ENCODE measurements around the gene MYO5B.
A peak's percentile ranks its signal among the peaks of the same experiment; 100 is the strongest.

The MYO5B gene

DNA sequence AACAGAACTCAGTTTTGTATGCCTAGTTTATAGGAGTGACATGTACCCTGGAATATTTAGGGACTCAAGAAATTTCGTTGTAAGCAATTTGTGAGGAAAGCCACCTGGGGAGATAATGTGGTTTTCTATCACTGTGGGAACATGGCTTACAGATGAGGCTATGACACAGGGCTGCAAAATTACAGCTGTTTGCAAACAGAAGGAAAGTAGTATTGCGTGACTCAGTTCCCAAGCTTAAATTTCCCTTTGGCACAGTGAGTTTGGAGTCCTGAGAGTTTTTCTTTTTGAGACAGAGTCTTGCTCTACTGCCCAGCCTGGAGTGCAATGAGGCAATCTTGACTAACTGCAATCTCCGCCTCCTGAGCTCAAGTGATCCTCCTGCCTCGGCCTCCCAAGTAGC, 149.8 kb downstream of the MYO5B start:
- Histone ChIP-seq H3K27me3 (replicated peaks) (no peaks in the 10 kb centered on the region), H3K4me3 (ENCODE audit: low read depth, low read length) (no peak overlapping the region), H3K27ac (no peak overlapping the region), H3K36me3 (replicated peaks) (no peaks in the 10 kb centered on the region)
- in situ Hi-C loops (cut with HindIII; ENCODE audit: low pct_ligation_motif_present, low sequenced_read_pairs) = no loop called here
- TF ChIP-seq, protein P1, sequence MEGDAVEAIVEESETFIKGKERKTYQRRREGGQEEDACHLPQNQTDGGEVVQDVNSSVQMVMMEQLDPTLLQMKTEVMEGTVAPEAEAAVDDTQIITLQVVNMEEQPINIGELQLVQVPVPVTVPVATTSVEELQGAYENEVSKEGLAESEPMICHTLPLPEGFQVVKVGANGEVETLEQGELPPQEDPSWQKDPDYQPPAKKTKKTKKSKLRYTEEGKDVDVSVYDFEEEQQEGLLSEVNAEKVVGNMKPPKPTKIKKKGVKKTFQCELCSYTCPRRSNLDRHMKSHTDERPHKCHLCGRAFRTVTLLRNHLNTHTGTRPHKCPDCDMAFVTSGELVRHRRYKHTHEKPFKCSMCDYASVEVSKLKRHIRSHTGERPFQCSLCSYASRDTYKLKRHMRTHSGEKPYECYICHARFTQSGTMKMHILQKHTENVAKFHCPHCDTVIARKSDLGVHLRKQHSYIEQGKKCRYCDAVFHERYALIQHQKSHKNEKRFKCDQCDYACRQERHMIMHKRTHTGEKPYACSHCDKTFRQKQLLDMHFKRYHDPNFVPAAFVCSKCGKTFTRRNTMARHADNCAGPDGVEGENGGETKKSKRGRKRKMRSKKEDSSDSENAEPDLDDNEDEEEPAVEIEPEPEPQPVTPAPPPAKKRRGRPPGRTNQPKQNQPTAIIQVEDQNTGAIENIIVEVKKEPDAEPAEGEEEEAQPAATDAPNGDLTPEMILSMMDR (IDR thresholded peaks at IDR 0.05; ENCODE audit: low read depth, low read length, missing control alignments) = no peak
- DNase-seq = no peak

DNA sequence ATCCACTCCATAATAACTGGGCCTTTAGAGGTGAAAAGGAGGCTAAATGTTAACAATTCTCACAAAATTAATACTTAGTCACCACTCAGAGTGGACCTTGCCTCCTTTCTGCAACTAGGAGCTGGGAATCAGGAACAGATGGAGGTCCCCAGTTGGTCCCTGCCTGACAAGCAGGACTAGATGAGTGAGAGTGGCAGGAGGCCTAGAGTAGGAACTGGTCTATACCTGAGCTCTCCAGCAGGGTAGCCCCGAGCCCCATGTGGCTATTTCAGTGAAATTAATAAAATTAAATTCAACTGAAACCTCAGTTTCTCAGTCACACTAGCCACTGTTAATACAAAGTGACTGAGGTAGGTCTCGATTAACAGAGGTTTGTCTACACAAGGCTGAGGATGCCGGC, 150.5 kb downstream of the MYO5B start:
- in situ Hi-C loops (cut with HindIII; ENCODE audit: low pct_ligation_motif_present, low sequenced_read_pairs) = no loop called here
- Histone ChIP-seq H3K4me3 (ENCODE audit: low read depth, low read length) (no peak overlapping the region), H3K27me3 (replicated peaks) (no peaks in the 10 kb centered on the region), H3K36me3 (replicated peaks) (no peaks in the 10 kb centered on the region), H3K27ac (no peak overlapping the region)
- TF ChIP-seq, protein P1 (IDR thresholded peaks at IDR 0.05; ENCODE audit: low read depth, low read length, missing control alignments) = peak; percentile 11
- no peak for DNase-seq

DNA sequence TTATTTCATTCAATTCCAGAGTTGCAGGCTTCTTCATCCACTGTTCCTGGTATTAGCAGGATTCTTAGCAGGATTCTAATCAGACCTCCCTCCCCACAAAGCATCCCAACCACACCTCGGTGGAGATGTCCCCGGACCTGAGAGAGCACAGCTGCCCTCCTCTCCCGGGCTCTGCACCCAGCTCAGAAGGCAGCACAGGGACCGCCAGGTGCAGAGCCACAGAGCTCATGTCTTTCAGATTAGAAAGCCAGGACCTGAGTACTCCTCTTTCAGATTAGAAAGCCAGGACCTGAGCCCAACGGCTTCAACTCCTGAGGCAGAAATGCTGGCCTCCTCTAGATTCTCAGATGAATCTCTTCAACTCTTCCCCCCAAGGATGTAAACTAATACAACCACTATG, 152.3 kb downstream of the MYO5B start:
- no peaks in the 10 kb centered on the region for H3K27me3 ChIP-seq (replicated peaks)
- TF ChIP-seq, protein P1 (IDR thresholded peaks at IDR 0.05; ENCODE audit: low read depth, low read length, missing control alignments) = no peak
- no peak for DNase-seq
- no peaks in the 10 kb centered on the region for H3K36me3 ChIP-seq (replicated peaks)
- in situ Hi-C loops (cut with HindIII; ENCODE audit: low pct_ligation_motif_present, low sequenced_read_pairs) = no loop called here
- H3K4me3 ChIP-seq (ENCODE audit: low read depth, low read length) = no peak overlapping the region
- no peak overlapping the region for H3K27ac ChIP-seq

DNA sequence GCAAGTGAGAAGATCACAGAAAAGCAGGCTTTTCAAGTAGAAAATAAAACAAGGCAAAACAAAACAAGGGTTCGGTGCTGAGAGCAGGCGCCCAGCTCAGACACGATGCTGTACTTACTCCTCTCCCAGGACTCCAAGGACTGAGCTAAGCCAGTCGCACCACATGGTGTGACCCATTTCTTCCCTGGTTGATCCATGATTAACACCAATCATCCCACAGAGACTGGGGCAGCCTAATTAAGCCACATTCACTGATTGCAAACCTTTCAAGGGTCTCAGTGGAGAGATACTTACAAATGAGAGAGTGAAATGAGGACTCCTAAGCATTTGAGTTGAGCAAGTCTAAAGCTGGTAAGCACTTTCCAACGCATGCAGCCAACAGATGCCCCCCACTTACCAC, 155.2 kb downstream of the MYO5B start:
- Histone ChIP-seq H3K36me3 (replicated peaks) (no peaks in the 10 kb centered on the region), H3K27ac (no peak overlapping the region), H3K4me3 (ENCODE audit: low read depth, low read length) (no peak overlapping the region), H3K27me3 (replicated peaks) (no peaks in the 10 kb centered on the region)
- no peak for DNase-seq
- in situ Hi-C loops (cut with HindIII; ENCODE audit: low pct_ligation_motif_present, low sequenced_read_pairs) = no loop called here
- TF ChIP-seq, protein P1 (IDR thresholded peaks at IDR 0.05; ENCODE audit: low read depth, low read length, missing control alignments) = no peak

DNA sequence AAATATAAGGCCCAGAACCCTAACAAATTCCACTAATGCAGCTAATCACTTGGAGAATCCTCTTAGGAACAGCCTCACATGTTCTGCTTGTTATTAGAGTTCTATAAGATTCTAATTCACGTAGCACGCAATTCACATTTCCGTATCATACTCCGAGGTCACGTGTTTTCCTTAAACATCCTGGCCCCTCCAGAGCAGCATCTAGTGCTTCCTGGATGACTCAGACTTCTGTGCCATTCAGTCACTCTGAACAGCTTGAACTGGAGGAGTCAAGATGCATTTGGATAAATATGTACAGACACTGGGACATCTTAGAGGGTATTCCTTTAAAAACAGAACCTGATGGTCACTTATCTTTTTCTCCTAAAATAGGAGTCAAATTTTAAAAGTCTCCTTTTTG, 156.5 kb downstream of the MYO5B start:
- DNase-seq = peak; percentile 51
- in situ Hi-C loops (cut with HindIII; ENCODE audit: low pct_ligation_motif_present, low sequenced_read_pairs) = no loop called here
- H3K27me3 ChIP-seq (replicated peaks) = no peaks in the 10 kb centered on the region
- H3K36me3 ChIP-seq (replicated peaks) = no peaks in the 10 kb centered on the region
- H3K4me3 ChIP-seq (ENCODE audit: low read depth, low read length) = no peak overlapping the region
- no peak overlapping the region for H3K27ac ChIP-seq
- TF ChIP-seq, protein P1 (IDR thresholded peaks at IDR 0.05; ENCODE audit: low read depth, low read length, missing control alignments) = no peak

DNA sequence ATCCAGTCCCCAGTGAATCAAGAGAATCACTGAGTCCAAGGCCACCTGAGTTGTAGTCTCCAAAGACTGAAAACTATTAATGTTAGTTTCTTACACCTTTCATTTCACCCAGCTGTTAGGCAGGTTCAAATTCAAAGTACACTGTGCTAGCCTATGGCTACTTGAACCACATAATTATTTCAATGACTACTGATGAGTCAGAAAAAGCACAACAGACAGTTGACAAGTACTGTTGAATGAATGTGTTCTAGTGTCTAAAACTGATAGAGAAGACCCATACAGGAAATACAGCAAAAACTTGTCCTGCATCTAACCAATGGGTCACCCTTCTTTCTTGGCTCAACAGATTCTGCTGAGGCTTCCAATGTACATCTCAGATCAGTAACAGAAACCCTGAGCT, 160.9 kb downstream of the MYO5B start:
- Histone ChIP-seq H3K27ac (no peak overlapping the region), H3K4me3 (ENCODE audit: low read depth, low read length) (no peak overlapping the region), H3K36me3 (replicated peaks) (no peaks in the 10 kb centered on the region), H3K27me3 (replicated peaks) (no peaks in the 10 kb centered on the region)
- TF ChIP-seq, protein P1 (IDR thresholded peaks at IDR 0.05; ENCODE audit: low read depth, low read length, missing control alignments) = no peak
- in situ Hi-C loops (cut with HindIII; ENCODE audit: low pct_ligation_motif_present, low sequenced_read_pairs) = no loop called here
- DNase-seq = no peak
